ENCODE measurements around the gene TMEM63B.
A peak's percentile ranks its signal among the peaks of the same experiment; 100 is the strongest.
"Not testable (repeated sequence)": the region's sequence is repeated elsewhere in the genome, so short reads cannot be mapped to it uniquely, and the experiment has no call there.

Gene TMEM63B

DNA sequence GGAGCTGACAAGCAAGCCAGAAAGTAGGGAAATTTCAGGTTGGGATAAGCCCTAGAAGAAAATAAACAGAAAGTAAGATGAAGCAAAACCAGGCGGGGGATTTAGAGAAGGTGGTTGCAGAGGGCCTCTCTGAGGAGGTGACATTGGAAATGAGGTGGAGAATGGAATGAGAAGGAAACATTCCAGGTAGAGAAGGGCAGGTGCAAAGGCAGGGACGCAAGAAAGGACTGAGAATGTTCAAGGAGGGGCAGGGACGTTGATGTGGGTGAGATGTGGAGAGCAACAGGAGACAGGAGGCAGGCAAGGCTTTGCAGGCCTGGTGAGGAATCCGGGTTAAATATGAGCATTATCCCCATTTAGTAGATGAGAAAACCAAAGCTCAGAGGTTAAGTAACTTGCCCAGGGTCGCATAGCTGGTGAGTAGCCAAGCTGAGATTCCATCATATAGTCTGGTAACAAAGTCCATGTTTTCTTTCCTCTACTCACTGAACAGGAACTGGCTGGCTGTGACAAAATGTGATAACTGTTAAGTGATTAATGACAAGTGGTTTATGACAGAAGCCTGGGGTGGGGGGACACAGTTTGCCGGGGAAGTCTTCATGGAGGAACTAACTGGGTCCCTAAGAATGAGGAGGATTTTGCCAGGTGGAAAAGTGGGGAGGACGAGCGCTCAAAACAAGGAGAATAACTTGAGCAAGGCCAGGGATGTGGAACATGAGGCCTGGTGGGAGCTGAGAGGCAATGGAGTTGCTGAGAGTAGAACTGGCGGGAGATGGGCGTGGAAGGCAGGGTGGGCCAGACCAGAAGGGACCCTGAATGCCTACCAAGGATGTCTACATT is 32.7 kb upstream of the TMEM63B start:
- DNase-seq = no peak

DNA sequence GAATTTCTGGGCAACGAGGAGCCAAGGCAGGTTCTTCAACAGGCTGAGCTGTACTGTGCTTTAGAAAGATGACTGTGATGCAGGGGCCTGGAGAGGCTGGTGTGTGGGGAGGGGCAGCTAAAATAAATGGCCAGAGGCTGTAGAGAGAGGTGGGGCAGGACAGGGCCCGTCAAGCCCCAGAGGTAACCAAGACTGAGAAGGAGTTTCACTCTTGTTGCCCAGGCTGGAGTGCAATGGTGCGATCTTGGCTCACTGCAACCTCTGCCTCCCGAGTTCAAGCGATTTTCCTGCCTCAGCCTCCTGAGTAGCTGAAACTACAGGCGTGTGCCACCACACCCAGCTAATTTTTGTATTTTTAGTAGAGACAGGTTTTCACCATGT is 32.1 kb upstream of the TMEM63B start:
- DNase-seq = not testable (repeated sequence)

DNA sequence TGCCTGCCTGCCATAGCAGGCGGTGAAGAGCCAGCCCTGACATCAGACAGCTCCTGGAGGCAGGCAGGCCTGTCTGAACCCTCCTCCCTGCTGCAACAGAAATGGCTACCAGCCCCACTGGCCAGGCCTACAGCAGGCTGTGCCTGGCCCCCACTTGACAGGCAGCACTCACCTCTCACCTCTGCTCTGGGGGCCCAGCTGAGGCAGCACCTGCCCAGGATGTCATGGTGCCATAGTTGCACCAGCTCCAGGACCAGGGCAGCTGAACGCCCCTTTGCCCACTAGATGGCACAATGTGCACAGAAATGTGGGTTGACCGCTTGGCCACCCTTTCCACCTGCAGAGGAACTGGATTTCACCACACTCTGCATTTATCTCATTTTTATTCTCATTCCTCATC is 30.7 kb upstream of the TMEM63B start:
- peak; percentile 44 for DNase-seq

DNA sequence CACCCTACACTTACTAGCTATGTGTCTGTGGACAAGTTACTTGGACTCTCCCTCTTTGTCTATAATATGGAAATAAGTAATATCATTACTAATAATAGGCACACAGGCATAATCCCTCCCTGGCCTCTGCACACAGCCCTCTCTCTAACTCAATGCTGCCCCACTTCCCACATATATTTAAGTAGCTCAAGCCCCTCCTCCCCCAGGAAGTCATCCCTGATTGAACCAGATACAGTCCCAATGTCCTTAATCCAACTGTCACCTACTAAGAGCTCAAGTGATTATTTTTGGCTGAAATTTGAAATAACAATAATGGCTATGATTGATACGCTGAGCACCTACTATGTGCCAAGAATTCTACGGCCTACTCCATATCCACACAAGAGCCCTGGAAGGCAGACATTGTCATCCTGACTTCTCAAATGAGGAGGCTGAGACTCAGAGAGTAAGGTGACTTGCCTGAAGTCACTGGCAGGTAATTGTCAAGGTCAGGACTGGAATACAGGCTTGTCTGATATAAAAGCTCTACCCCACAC is 29.5 kb upstream of the TMEM63B start:
- no peak for DNase-seq

DNA sequence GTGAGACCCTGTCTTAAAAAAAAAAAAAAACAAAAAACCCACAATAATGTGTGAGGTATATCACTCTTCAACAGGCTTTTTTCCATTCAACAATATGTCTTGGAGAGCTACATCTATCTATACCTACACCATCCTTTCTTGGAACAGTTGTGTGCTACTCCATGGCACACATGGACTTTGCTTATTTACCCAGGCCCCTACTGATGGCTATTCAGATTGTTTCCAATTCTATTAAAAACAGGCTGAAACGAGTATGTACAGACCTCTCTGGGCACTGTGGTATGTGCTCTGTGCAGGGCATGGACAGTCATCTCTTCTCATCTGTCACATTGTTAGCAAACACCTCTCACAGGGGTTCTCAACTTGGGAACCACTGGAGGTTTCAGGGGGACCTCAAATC is 28.2 kb upstream of the TMEM63B start:
- DNase-seq = no peak

DNA sequence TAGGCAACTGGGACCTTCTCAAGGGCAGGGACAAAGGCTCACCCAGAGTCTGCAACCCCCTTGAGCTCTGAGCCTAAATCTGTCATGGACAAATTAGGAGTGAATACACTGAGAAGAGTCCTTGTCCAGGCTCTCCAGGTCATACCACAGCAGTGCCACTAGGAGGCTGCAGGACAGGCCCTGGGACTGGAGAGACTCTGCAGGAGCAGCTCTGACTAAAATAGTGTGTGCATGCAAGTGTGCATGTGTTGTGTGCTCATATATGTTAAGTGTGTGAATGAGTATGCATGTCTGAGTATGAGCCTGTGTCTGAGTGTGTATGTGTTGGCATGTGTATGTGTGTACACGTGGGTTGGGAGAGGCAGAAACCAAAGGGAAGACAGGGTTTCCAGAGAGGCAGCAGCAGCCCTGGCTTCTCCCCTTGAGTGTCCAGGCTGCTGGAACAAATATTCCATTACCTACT is 27.2 kb upstream of the TMEM63B start:
- no peak for DNase-seq

DNA sequence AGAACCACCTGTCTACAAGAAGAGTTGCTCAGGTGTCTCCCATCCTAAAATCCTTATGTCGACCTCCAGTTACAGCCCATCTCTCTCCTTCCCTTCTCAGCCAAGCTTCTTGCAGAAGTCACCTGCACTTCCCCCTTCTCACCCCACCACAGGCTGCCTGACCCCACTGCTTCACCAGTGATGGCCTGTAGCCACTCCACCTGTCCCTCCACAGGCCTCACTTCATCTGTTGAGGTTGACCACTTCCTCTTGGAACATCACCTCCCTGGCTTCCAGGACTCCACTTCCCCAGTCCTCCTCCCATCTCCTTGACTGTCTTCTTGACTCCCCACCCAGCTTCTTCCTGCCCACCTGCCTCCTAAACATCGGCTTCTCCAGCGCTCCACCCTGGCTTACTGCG is 25.5 kb upstream of the TMEM63B start:
- DNase-seq = no peak

DNA sequence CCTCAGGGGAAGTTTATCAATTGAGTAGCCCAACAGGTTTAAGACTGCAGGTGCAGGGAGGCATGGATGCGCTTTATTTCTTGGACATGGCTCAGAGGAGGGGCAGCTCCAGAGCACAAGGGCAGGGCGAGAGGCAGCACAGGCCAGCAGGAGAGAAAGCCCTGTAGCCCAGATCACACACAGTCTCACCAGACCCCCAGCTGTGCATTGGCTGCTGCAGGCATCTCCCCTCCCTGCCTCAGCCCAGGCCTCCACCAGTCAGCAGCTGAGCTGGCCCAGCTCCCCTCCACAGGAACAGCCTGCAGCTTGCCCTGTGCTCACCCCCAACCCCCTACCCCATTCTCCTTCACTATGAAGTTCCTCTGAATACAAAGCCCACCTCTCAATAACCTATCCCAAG is 24.8 kb upstream of the TMEM63B start:
- DNase-seq = no peak

DNA sequence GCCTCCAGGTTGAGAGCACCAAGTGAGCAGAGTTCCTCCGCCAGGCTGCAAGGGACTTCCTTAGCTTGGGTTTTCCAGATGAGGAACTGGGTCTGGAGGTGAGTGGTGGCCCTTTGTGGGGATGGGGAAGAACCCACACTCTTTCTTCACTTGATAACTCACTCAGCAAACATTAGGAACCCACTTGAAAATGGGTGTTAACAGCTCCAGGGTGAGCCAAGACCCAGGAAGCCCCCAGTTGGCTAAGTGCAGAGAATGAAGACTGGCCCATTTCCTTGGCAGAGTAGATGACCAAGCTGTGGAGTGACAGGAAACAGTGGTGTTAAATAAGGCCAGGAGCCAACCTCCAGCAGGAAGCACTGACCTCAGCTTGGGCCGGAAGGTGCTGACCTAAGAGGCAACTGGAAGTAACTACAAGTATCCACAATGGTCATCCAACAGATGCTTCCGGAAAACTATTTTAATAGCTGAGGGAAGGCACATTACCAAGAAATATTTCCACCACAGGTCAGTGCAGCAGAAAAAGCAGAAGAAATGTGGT is 22.8 kb upstream of the TMEM63B start:
- DNase-seq = no peak

DNA sequence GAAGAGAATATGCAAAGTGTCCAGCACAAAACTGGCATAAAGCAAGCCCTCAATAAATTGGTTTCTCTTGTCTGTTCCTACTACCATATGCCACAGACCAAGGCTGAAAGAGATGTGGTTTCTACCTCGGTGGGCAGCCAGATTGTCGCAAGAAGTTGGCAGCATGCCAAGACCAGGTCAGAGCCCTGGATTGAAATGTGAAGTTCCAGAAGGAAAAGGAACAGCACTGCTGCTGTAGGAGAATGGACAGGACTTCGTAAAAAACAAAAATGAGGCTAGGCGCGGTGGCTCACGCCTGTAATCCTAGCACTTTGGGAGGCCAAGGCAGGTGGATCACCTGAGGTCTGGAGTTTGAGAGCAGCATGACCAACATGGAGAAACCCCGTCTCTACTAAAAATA is 22.2 kb upstream of the TMEM63B start:
- no peak for DNase-seq

DNA sequence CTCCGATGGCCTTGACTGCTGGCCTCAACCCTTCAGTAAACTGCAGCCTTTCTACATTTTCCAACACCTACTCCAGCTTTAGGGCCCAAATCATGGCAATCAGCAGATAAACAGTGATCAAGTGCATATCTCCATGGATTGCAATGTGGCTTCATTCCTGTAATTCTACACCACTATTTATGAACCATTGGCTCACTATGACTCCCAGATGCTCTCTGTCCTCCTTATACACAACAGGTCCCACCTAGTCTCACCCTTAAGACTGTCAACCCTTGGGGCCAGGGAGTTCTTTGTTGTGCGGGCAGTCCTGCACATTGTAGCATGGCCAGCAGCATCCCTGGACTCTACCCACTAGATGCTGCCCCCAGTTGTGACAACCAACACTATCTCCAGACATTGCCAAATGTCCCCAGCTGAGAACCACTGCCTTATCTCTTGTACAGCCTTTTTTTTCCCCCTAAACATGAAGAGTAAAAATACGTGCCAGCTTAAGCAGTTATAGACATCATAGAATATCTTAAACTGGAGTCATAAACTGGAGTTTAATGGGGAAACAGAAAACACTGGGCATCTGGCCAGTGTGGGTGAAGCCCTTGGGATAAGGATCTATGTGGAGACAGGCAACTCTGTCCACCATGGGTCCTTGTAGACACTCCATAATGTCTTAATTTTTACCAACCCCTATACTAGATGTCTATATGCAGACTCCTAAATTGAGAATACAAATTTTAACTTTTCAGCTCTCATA is 21.2 kb upstream of the TMEM63B start:
- no peak for DNase-seq

DNA sequence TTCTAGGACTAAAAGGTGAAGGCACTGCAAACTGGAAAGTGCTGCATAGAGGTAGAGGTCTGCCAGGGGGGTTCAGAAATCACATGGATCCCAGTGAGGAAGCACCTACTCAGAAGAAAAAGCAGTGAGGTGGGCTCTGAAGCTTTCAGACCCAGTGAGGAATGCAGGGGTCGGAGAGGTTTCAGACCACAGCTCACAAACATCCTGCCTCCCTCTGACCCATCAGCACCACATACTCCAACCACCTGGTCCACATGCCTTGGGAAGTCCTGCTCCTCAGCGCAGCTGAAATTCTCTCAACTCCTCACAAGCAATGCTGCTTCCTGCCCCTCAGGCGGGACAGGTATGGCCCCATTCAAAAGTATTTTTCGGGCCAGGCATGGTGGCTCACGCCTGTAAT is 20.3 kb upstream of the TMEM63B start:
- no peak for DNase-seq

DNA sequence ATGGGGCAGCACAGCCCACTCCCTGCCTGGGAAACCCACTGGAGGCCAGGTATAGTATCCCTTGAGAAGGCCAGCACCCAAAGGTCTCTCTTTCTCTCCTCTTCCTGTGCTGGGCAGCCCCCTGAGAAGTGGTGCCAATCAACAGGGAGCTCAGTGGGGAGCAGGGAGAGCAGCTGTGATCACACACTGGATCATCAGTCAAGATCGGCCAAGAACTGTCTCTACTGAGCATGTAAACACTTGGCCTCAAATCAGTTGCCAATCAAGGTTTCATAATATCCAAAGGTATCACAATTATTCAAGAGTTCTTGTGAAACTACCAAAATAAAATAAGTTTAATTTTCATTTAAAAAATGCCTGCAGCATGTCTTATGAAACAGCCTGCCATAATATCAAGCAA is 18.9 kb upstream of the TMEM63B start:
- DNase-seq = no peak

DNA sequence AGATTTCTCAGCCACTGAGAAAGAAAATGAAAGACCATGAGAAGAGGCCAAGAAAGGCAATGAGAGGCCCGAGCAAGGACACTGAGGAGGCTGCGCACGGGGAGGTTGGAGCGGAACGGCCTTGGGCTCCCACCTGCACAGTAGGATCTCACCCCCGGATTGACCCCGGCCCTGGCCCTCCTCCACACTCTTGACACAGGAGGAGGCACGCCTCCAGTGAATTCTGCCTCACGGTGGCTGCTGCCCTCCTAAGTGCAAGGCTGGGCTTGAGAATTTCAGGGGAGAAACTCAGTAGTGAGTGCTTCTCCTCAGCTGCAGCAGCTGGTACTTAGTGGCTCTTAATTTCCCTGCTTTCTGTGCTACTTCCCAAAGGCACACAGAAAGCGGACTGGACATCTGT is 18.1 kb upstream of the TMEM63B start:
- DNase-seq = no peak

DNA sequence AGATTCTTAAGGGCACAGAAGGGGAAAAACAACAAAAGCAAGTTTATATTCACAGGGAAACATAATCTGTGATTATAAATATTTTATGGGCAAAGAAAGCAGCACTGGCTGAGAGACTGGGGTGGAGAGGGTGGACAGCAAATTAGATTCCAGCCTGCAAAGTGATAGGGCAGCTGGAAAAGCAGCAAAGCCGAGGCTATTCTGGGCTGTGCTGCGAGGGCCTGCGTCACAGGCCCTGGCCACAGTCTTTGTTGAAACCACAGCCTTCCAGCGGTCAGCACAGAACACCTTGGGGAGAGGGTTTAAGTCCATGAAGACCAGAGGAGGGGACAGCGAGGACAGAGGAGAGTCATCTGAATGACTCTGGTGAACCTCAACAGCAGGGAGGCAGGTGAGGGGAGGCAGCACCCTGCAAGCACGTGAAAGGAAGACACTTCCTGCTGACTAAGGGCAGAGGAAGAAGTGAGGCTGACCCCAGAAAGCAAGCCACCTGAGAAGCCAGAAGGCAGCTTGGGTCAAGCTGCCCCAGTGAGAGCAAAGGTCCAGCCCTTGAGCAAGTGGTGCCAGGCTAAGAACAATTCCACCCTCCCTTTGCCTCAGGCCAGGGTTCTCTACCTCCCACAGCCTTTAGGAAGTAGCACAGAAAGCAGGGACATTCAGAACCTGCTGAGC is 17.2 kb upstream of the TMEM63B start:
- no peak for DNase-seq

DNA sequence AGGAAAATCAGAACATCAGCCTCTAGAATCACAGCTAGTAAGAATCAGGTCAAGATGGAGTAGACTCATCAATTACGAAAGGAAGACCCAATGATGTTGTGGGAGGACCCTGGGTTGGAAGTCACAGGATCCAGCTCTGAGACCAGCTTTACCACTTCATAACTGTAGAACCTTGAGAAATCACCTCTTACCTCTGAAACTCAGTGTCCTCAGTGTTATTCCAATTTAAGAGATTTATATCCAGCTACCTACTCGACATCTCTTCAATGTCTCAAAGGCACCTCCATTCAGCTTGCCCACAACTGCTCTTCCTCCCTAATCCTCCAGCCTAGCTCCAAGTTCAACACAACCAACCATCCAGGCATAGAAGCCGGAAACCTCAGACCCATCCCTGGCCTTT is 16.4 kb upstream of the TMEM63B start:
- DNase-seq = no peak

DNA sequence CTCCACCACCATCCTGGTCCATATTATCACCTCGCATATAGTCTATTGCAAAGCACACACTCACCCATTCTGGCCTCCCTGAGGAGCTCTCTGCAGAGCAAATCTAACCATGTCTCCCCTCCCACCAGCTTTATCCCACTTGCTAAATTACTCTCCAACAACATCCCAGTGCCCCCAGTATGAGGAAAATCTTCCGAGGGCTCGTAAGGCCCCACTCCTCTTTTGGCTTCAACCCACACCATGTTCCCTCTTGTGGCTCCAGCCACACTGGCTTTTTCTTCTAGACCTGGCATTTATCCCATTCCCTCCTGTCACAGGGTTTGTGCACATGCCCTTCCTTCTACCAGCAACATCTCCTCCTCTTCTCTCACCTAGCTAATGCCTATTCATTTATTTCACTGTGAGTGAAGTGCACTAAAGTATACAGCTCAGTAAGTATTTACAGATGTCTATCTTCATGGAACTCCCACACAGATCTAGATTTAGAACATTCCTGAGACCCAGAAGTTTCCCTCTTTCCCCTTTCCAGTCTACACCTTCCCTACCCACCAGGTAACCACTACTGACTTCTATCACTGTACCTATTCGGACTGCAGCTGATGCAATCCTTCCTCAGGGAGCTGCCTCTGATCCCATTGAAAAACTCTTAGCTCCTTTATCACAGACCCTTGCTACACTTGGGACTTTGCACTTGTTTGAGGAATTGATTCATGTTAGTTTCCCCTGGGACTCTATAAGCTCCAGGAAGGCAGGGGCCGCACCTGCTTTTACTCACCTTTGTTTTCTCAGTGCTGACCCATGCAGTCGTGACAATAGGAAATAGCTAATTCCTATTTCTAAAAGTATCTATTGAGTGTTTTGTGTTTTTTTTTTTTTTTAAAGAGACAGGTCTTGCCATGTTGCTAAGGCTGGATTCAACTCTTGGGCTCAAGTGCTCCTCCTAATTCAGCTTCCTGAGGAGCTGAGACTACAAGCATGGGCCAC is 15.6 kb upstream of the TMEM63B start:
- no peak for DNase-seq

DNA sequence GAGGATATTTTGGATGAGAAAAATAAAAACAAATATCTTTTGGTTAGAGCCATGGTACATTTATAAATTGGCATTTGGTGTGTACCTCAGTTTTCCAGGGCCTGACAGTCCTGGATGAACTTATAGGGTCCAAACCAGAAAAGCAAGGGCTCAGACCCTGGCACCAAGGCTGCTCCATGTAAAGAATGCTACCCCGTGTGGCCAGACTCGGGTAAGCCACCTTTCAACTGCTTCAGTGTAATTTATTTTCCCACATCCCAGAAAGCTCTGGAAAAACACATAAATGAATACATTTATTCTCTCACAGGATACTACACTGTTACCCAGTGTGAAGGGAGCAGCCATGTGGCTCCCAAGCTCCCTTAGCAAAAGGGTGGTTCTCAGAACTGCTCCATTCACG is 13.9 kb upstream of the TMEM63B start:
- DNase-seq = no peak

DNA sequence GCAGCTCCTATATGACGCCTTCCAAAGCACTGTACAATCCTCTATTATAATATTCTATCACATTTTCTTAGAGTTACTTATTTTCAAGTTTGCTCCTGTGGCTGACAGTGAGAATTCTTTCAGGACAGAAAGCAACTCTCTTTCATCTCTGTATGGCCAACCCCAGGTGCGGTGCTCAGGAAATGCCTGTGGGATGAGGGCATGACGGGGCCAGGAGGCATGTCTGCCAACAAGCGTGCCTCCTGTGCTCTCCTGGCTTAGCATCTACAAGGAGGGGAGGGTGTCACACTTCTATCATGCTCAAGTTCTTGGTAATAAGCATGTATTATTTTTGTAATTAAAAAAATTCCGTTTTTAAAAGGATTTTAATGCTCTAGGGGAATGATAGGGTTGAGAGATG is 11.5 kb upstream of the TMEM63B start:
- DNase-seq = no peak

DNA sequence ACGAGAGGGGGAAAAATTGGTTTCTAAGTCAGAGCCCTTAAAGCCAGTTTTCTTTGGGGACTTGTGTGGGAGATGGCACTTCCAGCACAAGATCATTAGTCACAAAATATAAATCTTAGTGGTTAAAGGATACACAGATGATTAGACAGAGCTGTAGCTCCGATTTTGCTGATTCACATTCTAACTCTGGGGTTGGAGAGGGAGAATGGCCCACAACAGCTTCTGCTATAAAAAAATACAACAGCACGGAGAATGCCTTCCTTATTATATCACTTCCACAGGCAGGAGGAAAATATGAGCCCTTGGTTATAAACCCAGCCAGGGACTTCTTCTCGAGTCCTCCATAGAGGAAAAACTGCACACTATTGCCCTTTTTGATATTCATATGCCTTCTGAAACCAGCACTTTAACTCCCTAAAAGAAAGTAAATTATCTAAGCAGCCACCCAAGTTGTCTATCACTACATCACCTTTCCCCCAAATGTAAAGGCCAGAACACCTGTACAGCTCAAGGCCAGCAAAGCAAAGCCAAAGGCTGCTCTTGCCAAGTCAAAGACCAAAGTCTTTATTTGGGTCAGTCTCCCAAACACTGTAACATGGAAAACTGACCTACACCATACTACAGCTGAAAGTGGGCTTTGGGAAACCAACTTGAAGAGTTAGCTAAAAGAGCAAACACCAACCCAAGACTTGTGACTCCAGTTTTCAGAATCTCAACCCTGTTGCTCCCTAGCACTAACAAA is 10.5 kb upstream of the TMEM63B start:
- DNase-seq = no peak

DNA sequence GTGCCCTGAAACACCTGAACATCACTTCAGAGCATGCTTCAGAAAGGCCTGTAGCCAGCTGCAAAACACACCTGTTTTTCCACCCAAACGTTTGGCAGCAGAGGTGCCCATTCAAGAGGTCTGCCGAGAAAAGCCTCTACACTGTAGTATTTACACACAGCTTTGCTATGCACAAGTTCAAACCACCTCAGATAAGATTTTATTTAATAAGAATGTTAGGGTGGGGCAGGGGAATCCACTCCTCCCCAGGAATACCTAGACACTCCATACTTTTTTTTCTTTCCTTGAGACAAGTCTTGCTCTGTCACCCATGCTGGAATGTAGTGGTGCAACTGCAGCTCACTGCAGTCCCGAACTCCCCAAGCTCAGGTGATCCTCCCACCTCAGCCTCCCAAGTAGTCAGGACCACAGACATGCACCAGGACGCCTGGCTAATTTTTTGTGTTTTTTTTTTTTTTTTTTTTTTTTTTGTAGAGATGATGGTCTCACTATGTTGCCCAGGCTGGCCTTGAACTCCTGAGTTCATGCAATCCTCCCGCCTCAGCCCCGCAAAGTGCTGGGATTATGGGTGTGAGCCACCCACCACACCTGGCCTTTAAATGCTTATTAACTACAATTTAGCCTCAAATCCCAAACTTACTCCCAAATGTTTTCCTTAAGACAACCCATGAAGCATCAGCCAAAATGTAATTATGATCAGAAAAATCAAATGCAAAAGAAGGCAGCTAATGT is 9.8 kb upstream of the TMEM63B start:
- DNase-seq = no peak
